Mammary epithelial cell (primary cell): ENCODE results near the gene CHST7.

ENCODE experiments used
- CTCF ChIP-seq, 2 donors: IDR thresholded peaks in 1 of 2; conservative IDR thresholded peaks in 1 of 2; 2 replicates each; pipeline ENCODE4 v1.5.1; 2011 to 2012; ENCODE audit warnings: inconsistent platforms in 2 of 2, low read length in 2 of 2, mild to moderate bottlenecking in 2 of 2, control low read depth in 1 of 2, low read depth in 1 of 2; ENCODE audit not compliant: insufficient read depth in 1 of 2; ENCODE audit errors: extremely low read depth in 1 of 2
- EZH2 ChIP-seq: IDR thresholded peaks from 2 replicates; pipeline ENCODE4 v1.6.1; 2012; ENCODE audit warnings: low read length, inconsistent platforms, borderline replicate concordance

- TF ChIP-seq CTCF (conservative IDR thresholded peaks at IDR 0.05 in 1 of 2, IDR thresholded peaks at IDR 0.05 in 1 of 2; ENCODE audit: extremely low read depth in 1 of 2, insufficient read depth in 1 of 2, low read depth in 1 of 2, low read length in 2 of 2) (no peak), EZH2 (no peak)
These were observed 5.7 kb downstream of the CHST7 start for GRCh38 chrX:46579250-46579649.
